Stimulated activated CD4-positive, alpha-beta T cell treated with anti-CD3 and anti-CD28 coated beads, TNF-alpha, amount 100 ng/mL, for 48 hours (primary cell): Measurements from ENCODE around the gene TM4SF1.

ENCODE experiments used
- DNase-seq, 3 donors: peaks; one replicate each; pipeline ENCODE4 v3.0.0-alpha.2; 2020; ENCODE audit warnings: low read depth in 3 of 3

The TM4SF1 gene

GRCh38 chr3:149375501-149376196 lies 1.8 kb downstream of the TM4SF1 start:
- DNase-seq, result no peak

DNA sequence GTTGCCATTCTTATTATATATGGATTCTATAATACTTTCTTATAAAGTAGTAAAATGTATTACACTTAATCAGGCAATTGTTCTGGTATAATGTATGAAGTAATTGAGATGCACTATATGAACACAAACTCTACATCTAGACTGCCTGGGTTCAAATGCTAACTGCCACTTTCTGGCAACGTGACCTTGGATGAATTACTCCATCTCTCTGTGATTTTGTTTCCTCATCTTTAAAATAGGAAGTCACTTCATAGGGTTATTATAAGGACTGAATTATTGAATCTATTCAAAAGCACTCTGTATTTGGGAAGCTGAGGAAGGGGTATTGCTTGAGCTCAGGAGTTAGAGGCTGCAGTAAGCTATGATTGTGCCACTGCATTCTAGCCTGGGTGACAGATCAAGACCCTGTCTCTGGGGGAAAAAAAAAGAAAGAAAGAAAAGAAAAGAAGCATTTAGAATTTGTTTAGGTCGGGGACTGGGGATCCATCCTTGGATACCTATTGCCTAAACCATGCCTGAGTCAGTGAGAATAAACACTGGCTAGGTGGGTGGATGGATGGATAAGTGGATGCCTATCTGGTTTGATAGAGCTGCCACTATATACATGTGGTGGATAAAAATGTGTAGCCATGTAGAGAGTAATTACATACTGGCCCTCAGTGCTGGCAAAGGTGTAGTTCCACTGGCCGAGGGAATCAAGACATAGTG lies 2.5 kb downstream of the TM4SF1 start:
- no peak for DNase-seq

GRCh38 chr3:149374391-149374790 lies 3.1 kb downstream of the TM4SF1 start:
- DNase-seq, result no peak

DNA sequence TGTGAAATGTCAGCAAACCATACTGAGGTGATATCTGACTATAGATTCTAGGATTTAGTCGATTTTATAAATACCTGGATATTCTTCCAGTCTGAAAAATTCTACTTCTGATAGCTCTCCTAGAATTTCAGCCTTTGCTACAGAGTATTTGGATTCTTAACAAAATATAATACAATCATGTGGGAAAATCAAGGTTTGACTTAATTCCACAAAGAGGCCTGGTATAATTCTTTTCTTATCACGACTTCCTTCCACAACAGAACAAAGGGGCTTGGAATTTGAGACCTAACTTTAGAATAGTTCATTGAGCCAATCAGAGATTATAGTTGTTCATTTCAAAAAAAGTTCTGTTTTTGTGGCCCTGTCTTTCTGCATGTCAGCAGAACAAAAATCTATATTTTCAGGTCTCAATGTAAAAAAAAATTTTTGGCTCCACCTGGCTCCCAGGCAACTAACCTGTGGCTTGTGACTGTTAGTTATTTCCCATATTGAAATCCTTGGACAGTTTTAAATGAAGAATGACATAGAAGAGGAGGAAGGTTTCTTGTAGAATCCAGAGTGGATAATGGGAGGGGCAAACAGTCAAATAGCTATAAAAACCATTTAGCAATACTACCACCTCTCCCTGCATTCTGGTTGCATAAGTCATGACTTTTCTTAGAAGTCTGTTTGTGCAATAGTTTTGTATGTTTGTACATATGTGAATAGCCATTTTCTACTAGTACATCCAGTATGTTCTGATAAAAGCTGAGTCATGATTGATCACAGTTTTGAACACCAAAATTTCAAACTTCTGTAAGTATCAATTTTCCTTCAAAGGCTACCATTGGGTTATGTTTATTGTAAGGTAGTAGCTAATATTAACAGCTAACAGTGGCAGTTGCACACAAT lies 4.0 kb downstream of the TM4SF1 start:
- DNase-seq, result no peak

DNA sequence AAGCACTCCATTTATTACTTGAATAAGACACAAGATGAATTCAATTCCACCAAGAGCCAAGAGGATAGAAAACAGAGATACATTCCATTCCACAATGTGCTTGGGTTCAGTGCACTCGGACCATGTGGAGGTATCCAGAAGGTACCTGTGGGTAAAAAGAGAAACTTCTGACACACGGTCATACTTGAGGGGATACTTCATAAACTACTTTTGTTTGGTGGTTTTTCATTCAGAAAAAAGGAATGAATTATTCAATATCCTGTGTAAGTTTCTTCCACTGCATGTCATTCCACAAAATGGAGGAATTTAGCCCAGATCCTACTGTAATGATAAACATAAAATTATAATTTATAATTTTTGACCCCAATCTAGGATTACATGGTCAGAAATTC lies 5.7 kb downstream of the TM4SF1 start:
- DNase-seq, result no peak

DNA sequence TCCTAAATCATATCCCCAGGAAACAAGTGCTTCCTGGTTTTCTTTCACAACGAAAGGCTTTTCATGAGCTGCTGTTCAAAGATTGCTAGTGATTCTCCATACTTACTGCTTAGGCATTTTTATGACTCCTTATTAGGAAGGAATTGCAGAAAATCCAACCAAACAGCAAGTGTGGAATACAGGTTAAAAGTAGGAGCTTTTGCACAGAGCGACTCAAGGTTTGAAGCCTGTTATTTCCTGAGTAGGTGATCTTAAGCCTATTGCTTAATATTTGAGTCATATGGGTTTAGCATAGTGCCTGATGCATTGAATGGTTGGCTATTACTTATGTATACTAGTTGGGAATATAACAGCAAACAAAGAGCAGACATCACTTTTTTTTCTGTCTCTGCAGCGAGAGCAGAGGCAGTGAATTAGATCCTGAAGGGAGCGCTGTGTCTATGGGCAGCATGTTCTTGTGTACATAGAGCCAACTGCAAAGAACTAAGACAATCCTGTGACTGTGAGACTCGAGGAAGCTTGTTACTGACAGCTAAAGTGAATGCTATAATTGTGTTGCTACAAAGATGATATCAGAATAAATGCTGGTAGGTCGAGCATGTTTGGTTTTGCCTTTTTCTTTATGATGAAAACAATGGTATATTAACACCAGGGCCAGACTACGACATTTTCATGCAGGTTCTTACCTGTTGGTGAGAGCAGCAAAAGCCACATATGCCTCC lies 6.3 kb downstream of the TM4SF1 start:
- DNase-seq, result no peak

DNA sequence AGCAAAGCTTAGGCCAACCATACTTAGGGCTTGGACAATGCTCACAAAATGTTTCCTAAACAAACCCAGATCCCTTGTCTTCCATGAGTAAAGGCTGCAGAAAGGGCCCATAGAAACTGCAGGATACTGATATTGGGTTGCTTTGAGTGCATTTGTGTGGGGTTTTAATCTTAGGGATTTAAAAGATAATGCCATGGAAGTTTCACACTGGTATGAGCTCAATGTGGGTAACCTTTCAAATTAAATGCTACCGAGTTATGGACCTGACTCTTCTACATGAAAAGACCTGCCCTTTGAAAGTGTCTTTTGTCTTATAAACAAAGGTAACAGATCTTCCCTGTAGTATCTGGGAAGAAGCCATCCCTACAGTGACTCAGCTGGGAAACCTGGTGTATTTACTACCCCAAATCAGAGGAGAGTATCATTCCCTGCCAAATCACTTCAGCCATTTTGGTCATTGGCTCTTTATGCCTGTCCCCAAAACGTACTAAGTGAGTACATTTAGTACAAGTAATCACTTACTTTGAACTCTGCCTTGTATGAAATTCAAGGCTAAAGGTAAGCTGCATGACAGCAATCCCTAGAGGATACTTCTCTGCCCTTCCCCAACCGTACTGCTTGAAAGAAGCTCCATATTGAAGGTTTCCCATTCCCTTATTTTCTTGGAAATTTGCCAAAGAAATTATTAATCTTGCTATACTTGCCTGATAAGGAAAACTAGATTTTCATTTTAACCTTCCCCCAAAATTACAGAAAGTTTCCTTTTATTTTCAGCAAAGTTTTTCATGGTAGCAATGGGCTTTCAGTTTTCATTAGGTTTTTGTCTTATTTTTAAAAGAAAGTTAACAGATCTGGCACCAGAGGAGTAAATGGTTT lies 7.2 kb downstream of the TM4SF1 start:
- DNase-seq, result no peak

DNA sequence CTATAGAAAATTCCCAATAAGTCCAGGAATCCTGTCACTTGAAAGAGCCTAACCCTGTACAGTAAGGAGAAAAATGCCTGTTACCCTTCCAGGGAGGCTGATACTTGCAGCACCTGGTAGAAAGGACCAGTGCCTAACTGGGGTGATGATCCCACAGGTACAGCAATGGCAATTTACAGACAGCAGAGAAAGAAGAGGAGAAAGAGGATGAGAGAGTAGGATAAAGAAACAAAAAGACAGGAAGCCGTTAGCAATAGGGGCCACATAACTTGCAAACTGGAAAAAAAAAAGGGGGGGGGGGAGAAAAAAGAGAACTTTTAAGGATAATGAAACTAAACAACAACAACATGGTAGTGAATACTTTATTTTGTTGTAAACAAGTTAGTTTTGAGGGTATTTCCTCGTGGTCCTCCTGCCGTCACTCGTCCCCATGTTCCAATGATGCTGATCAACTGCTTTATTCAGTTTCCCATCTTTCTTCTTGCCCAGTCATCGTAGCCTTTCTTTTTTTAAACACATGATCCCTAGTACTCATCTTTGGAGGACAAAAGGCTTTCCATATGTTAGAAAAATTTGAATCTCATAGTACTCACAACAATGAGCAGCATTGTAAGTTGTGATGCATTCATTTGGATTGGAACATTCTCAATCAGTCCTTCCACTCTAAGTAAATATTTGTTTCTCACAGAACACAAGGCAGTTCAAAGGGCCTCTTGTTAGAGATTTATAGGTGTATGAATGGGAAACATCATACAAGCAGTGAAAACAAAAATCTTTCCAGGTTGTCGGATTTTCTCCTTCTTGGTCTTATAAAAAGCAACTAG lies 8.6 kb downstream of the TM4SF1 start:
- no peak for DNase-seq

DNA sequence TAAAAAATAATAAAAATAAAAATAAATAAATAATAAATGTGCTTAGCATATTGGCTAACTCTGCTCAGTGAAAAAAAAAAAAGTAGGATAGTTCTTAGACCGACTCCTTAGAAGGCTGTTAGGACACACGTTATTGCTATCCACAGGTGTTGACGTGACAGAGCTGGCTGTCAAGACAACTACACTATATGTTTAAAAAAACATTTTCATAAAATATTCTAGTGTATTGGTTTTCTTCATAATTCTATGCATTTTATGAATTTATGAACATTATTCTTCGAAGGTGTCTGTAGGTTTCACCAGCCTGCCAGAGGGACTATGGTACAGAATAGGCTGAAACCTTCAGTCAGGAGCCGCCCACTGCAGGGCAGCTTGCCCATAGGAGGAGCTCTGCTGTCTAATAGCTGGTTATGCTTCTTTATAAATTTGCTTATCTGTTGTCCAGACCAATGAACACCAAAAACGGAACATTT lies 9.2 kb downstream of the TM4SF1 start:
- no peak for DNase-seq

GRCh38 chr3:149366941-149367840 lies 10.3 kb downstream of the TM4SF1 start:
- peak in 1 of 3 donors; percentile 20 for DNase-seq

- no peak for DNase-seq
Measured at GRCh38 chr3:149366031-149366430, 11.4 kb downstream of the TM4SF1 start.

DNA sequence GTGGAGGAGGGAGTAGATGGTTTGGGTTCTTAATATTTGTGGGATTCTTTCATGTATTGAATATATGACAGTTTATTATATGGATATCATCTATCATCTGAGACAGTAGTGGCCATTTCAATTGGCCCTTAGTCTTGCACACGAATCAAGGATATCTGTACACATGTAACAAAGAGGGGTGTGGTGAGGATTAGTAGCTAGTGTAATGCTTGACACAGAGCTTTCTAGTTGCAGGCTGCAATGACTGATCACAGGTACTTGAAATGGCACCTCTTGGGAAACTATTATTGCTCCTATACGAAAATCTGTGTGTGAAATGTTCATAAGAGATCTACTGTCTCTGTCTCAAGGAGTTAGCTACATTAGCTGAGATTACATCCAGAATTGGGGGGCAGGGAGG lies 12.8 kb downstream of the TM4SF1 start:
- DNase-seq, result no peak

DNA sequence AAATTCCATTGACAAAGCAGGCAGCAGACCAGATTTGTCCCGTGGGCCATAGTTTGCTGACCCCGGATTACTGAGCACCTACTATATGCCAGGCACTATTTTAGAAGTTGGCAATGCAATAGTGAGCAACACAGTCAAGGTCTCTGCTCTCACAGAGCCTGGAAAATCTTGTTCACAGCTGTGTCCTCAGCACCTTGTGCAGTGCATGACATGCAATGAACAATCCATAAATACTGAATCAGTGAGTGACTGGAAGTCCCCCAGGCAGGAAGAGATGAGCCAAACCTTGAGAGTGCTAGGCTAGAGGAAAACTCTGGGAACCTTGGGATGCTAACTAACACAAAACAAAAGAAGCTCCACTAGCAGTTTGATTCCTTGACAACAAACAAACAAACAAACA lies 14.4 kb downstream of the TM4SF1 start:
- no peak for DNase-seq

GRCh38 chr3:149362366-149362765 lies 15.1 kb downstream of the TM4SF1 start:
- DNase-seq, result no peak

DNA sequence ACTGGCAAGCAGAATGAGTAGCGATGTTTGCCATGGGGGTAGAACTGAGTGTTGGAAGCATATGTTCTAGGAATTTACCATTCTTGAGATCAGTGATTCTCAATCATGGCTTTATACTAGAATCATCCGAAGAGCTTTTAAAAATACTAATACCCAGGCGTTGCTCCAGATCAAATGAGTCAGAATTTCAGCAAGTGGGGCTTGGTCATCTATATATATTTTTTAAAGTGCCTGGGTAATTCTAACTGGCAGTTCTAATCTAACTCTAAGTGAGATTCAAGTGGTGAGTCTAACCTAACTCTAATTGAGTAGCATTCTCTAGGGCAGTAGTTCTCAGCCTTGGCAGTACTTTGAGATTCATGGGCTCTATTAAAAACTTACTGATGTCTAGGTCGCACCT lies 20.8 kb downstream of the TM4SF1 start:
- DNase-seq, result no peak

DNA sequence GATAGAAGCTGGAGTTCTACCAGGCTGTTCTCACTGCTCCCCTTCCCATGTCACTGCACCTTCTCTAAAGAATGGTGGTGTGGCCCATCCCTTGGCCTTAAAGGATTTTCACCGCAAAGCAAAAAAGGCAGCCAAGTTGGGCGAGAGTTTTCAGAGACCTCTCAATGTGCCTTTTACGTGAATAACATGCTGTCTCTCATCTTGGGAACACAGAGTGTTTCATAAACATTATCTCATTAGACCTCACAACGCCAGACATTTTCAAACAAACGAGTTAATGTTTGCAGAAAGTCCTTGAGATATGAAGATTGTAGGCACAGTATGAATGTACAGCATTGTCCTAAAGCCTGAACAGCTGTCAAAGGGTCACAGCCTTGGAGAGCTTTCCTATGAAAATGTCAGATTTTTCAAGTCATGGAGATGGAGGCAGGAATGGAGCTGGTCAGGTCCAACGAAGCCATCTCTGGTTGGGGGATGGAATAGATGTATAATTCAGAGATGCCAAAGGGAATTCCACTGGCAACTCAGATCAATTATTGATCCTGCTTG lies 21.3 kb downstream of the TM4SF1 start:
- no peak for DNase-seq

DNA sequence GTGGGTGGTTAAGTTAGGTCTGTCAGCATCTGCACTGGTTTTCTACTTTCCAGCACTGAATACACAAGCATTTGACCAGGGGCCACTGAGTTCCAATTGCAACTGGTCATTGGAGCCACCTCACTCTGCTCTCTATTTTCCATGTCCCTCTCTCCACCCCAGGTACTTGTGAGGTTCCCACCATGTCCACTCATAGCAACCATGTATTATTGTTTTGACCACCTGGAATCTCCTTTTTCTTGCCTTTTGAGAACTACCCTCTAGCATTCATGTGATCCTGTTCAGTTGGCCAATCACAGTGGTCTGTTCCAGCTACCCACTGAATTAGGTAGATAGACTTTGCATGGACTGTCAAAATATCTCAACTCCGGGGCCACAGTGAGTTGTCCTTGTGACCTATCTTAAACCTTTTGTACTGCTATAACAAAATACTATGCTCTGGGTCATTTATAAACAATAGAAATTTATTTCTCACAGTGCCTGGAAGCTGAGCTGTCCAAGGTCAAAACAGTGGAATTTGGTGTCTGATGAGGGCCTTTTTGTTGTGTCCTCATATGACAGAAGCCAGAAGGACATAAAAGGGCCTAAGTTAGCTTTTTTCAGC lies 23.8 kb downstream of the TM4SF1 start:
- DNase-seq, result no peak

- peak in 2 of 3 donors; percentile 8 to 20 for DNase-seq
Measured at GRCh38 chr3:149352556-149352955, 24.9 kb downstream of the TM4SF1 start.
